T-helper 22 cell (primary cell): Measurements from ENCODE around the gene CCDC97.
"Not testable (repeated sequence)": the region's sequence is repeated elsewhere in the genome, so short reads cannot be mapped to it uniquely, and the experiment has no call there.

Experiments
- DNase-seq: peaks from one replicate; pipeline ENCODE4 v3.0.0-alpha.2; 2020; ENCODE audit warnings: low read depth

The CCDC97 gene

DNA sequence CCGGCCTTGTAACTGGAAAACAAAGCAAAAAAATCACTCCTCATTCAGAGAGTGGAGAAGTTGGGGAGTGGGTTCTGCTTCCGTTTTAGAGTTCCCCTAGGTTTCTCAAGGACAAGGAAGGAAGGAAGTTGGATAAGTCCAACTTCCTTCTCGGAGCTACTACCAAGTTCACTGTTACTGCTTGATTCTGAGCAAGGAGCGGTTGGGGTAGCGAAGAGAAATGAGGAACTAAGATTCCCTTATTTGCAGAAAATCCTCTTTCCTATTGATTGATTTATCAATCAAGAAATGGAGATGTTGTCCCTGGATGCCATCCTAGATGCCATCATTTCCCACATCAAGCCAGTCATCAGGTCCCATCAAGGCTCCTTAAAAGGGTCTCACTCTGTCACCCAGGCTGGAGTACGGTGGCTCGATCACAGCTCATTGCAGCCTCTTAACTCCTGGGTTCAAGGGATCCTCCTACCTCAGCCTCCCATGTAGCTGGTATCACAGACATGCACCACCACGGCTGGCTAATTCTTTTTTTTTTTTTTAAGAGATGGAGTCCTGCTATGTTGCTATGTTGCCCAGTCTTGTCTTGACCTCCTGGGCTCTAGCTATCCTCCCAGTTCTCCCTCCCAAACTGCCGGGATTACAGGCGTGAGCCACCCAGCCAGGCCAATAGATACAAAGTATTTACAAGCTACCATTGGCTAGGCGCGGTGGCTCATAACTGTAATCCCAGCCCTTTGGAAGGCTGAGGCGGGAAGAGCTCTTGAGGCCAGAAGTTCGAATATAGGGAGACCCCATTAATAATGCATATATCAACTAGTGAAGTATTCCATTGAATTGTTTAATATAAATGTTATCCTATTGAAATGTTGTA, 54.8 kb downstream of the CCDC97 start:
- DNase-seq = no peak

DNA sequence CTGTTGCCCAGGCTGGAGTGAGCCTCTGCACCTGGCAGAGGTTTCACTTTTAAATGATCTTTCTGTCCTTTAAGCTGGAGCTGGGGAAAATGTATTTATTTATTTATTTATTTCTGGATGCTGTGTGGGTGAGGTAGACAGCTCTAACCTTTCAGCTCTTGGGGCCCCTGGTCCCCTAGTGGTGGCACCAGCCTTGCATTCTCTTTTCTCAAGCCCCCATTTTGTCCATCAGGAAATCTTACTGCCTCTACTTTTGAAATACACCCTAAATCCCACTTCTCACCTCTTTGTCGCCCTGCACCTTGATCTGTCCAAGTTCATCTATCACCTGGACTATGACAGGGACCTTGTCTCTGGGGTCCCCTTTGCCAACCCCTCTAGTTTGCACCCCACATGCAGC, 56.1 kb downstream of the CCDC97 start:
- DNase-seq = no peak

DNA sequence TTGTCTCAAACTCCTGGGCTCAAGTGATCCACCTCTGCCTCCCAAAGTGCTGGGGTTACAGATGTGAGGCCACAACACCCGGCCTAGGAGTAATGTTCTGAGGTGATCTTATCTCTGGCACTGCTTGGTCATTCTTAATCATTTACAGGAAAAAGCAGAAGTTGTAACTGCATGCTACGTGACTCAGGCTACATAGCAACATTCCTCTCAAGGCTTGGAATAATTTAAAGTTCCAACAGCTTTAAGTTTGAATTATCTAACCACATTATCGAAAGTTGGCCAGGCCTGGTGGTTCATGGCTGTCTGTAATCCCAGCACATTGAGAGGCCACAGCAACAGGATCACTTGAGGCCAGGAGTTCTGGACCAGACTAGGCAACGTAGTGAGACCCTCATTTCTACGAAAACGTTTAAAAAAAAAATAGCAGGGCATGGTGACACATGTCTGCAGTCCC, 57.9 kb downstream of the CCDC97 start:
- no peak for DNase-seq

DNA sequence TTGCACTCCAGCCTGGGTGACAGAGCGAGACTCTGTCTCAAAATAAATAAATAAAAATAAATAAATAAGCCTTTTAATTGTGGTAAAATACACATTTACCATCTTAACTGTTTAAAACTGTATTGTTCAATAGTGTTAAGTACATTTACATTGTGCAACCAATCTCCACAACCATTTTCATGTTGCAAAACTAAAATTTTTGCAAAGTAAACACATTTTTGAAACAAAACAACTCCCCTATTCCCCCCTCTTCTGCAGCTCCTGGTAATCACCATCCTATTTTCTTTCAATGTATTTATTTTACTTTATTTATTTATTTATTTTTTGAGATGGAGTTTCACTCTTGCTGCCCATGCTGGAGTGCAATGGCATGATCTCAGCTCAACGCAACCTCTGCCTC, 59.8 kb downstream of the CCDC97 start:
- DNase-seq = no peak

DNA sequence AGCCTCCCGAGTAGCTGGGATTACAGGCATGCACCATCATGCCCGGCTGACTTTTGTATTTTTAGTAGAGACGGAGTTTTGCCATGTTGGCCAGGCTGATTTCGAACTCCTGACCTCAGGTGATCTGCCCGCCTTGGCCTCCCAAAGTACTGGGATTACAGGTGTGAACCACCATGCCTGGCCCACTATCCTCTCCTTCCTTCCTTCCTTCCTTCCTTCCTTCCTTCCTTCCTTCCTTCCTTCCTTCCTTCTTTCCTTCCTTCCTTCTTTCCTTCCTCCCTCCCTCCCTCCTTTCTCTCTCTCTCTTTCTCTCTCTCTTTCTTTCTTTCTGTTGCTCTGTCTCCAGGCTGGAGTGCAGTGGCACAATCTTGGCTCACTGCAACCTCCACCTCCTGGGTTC, 61.1 kb downstream of the CCDC97 start:
- DNase-seq = not testable (repeated sequence)

DNA sequence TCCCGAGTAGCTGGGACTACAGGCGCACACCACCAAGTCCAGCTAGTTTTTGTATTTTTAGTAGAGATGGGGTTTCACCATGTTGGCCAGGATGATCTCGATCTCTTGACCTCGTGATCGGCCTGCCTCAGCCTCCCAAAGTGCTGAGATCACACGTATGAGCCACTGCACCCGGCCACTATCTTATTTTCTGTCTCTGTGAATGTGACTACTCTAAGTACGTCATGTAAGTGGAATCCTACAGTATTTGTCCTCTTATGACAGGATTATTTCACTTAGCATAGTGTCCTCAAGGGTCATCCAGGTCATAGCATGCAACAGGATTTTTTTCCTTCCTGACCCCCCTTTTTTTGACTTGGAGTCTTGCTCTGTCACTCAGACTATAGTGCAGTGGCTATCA, 61.6 kb downstream of the CCDC97 start:
- no peak for DNase-seq

DNA sequence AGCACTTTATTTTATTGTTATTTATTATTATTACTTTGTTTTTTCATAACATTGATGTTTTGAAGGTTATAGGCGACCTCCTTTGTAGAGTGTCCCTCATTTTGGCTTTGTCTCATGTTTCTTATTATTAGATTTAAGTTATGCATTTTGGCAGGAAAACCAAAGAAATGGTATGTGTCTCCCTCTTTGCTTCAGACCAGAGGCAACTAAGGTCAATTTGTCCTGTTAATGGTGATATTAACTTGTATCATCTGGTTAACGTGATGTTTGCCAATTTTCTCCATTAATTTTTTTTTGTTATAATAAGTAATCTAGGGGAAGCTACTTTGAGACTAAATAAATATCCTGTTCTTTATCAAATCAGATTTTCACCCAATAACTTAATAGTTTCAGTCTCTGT, 62.5 kb downstream of the CCDC97 start:
- no peak for DNase-seq

DNA sequence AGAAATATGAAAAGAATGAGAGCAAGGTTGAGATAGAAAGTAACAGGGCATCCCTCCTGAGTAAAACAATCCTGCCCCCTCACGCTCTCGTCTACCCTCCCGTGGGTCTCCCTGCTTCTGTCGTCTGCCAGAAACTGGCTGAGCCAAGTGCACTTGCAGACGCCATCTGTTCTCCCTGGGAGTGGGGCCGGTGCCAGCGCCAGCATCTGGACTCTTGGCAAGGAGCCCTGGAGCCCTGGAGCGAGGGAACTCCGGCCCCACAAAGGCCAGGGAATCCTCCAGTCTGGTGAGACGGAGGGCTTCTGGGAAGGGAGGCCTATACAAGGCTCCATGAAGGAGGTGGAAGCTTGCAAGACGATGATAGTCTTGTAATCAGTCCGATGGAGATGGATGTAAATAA, 64.0 kb downstream of the CCDC97 start:
- DNase-seq = no peak
